ENCODE results near the gene ZNF600.
"Not testable (repeated sequence)": the region's sequence is repeated elsewhere in the genome, so short reads cannot be mapped to it uniquely, and the experiment has no call there.

DNA sequence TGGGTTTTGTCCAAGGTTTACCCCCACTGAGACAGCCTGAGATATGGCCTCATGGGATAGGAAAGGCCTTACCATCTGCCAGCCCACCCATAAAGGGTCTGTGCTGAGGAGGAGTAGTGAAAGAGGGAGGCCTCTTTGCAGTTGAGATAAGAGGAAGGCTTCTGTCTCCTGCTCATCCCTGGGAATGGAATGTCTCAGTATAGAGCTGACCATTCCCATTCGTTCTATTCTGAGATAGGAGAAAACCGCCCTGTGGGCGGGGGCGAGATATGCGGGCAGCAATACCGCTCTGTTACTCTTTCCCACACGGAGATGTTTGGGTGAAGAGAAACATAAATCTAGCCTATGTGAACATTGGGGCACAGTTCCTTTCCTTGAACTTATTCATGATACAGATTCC is 45.2 kb downstream of the ZNF600 start:
- TF ChIP-seq, protein P1, sequence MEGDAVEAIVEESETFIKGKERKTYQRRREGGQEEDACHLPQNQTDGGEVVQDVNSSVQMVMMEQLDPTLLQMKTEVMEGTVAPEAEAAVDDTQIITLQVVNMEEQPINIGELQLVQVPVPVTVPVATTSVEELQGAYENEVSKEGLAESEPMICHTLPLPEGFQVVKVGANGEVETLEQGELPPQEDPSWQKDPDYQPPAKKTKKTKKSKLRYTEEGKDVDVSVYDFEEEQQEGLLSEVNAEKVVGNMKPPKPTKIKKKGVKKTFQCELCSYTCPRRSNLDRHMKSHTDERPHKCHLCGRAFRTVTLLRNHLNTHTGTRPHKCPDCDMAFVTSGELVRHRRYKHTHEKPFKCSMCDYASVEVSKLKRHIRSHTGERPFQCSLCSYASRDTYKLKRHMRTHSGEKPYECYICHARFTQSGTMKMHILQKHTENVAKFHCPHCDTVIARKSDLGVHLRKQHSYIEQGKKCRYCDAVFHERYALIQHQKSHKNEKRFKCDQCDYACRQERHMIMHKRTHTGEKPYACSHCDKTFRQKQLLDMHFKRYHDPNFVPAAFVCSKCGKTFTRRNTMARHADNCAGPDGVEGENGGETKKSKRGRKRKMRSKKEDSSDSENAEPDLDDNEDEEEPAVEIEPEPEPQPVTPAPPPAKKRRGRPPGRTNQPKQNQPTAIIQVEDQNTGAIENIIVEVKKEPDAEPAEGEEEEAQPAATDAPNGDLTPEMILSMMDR (IDR thresholded peaks at IDR 0.05; ENCODE audit: insufficient read depth, low read depth, low read length) = not testable (repeated sequence)
- TF ChIP-seq EZH2 (IDR thresholded peaks at IDR 0.05; ENCODE audit: insufficient read depth, low read length) = not testable (repeated sequence)

All from astrocyte (in vitro differentiated cells and primary cell).